CD4-positive, alpha-beta T cell treated with Interleukin-15 for 4 hours (primary cell): ENCODE measurements around the gene NIPSNAP2.
"Not testable (repeated sequence)": the region's sequence is repeated elsewhere in the genome, so short reads cannot be mapped to it uniquely, and the experiment has no call there.

Experiments
- DNase-seq: peaks from one replicate; pipeline ENCODE4 v3.0.0-alpha.2; 2020; ENCODE audit warnings: low spot score

Gene NIPSNAP2

DNA sequence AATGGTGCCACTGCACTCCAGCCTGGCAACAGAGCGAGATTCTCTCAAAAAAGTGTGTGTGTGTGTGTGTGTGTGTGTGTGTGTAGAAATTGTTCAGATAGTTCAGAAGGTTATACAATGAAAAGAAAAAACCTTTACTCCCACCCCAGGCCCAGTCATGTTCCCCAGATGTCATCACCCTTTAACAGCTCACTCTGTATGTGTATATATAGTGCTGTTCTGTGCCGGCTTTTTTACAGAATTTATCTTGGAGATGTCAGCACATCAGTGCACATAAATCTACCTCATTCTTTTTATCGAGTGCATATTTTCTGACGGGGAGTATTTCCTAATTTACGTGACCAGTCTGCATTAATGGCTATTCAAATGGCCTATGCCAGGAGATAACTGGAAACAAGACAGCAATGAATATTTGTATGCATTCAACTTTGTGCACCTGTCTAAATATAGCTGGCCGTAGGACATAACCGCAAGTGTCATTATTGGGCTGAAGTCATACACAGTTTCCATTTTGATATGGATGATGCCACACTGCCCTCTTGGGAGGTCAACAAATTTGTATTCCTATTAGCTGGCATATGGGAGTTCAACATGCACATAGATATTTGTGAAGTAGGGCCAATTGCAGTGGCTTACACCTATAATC lies 11.7 kb downstream of the NIPSNAP2 start:
- DNase-seq, result no peak

DNA sequence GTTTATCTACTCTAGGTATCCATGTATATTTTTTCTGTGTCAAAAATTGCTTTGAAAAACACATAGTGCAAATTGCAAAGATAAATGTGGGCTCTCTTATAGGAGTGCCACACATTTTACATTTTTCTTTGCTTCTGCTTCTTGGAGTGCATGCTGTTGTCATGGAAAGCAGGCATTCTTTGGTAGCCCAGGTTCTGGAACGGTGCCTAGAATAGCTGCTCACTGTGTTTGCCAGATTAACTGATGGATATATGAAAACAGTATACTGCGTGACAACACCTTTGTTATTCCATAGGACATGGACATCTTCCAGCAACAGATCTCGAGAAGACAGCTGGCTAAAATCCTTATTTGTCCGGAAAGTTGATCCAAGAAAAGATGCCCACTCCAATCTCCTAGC lies 13.4 kb downstream of the NIPSNAP2 start:
- no peak for DNase-seq

DNA sequence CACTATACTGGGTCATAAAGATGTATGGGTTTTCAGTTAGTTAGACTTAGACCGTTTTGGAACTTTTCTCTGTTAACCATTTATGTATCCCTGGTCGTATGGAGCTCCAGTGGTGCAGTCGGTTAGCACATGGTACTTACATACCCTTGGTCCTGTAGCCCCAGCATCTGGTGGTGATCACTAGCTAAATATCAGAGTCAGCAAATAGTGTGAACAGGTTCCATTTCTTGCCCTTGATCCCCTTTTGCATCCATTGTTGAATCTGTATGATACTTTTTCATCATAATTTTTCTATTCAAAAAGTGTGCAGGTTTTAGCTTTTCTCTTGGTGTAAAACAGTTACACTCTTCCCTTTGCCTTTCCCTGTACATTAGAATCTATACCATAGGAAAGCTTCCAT lies 15.9 kb downstream of the NIPSNAP2 start:
- DNase-seq, result no peak

DNA sequence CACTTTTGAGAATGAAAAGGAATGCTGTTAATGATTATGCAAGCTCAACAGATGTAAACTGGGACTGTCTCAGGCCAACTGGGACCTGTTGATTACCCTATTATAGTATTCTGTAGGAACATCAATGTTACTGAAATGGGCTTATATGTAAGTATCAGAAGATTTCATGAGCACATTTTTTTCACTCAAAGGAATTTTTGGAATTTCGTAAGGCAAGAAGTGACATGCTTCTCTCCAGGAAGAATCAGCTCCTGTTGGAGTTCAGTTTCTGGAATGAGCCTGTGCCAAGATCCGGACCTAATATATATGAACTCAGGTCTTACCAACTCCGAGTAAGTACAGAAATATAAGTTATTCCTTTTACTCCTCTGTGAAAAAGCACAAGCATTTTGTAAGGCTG lies 19.2 kb downstream of the NIPSNAP2 start:
- no peak for DNase-seq

DNA sequence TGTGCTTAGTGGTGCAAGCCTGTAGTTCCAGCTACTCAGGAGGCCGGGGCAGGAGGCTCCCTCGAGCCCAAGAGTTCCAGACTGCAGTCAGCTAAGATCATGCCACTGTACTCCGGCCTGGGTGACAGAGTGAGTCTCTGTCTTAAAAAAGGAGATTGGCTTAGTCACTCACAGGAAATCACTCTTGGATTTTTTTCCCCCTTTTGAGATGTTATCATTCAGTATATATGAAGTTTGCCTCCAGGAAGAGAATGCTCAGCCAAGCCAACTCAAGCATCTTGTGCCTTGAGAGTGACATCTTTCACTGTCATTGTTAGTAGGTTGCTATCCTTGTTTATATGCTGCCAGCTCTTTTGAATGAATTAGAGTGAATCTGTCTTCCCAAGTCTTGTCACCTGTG lies 28.0 kb downstream of the NIPSNAP2 start:
- no peak for DNase-seq

DNA sequence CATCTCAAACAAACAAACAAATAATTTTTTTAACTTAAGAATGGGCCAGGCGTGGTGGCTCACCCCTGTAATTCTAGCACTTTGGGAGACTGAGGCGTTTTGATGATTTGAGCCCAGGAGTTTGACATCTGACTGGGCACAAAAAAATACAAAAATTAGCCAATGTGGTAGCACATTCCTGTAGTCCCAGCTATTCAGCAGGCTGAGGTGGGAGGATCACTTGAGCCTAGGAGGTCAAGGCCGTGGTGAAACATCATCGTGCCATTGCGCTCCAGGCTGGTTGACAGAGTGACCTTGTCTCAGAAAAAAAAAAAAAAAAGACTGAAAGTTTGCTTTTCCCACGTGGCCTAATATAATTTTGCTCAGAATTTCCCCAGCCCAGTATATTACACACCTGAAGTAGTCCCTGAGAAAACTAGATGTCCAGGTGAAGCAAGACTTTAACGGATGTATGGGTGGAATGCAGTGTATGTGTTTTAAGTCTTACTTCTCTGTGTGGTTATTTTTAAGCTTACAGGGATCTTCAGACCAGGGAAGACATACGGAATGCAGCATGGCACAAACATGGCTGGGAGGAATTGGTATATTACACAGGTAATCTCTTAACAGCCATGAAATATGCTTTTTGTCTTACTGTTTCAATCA lies 32.6 kb downstream of the NIPSNAP2 start:
- no peak for DNase-seq

DNA sequence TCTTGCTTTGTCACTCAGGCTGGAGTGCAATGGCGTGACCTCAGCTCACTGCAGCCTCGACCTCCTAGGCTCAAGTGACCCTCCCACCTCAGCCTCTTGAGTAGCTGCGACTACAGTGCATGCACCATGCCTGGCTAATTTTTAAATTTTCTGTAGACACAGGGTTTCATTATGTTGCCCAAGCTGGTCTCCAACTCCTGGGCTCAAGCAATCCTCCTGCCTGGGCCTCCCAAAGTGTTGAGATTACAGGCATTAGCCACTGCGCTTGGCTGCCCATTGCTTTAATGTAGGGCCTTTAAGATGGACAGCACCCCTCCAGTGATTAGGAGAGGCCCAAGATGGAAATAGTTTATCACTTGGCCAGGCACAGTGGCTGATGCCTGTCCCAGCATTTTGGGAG lies 39.4 kb downstream of the NIPSNAP2 start:
- DNase-seq, result no peak

DNA sequence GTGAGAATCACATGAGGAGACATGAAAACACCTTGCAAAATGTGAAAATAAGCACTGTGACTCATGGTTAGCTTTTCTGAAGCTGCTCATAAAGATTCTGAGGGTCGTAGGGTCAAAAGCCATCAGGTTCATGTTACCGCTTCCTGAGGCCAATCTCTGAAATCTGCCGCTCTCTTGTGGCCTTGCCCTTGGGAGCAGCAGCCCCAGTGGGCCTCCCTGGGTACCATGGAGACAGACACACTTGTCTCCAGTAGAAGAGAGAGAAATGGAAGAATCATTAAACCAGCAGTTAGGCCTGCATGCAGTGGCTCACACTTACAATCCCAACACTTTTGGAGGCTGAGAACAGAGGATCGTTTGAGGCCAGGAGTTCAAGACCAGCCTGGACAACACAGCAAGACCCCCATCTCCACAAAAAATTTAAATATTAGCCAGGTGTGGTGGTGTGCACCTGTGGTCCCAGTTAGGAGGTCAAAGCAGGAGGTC lies 42.8 kb downstream of the NIPSNAP2 start:
- no peak for DNase-seq

DNA sequence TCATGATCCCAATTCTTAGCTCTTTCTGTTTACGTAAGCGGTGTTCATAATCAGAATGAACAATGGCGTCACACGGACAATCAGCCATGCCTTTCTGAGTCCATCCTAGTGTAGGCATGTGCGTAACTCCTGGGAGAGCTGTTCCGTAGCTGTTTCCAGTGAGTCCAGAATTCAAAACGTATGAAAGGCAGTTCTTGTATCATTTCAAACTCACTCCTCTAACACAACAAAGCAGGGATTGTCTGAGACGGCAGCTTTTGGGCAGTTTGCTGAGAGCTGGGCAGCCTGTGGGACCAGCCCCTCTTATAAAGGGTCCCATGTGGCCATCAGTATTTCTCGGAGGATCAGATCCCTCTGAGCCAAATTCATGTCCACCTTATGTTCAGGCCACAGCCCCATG lies 43.5 kb downstream of the NIPSNAP2 start:
- DNase-seq, result no peak

DNA sequence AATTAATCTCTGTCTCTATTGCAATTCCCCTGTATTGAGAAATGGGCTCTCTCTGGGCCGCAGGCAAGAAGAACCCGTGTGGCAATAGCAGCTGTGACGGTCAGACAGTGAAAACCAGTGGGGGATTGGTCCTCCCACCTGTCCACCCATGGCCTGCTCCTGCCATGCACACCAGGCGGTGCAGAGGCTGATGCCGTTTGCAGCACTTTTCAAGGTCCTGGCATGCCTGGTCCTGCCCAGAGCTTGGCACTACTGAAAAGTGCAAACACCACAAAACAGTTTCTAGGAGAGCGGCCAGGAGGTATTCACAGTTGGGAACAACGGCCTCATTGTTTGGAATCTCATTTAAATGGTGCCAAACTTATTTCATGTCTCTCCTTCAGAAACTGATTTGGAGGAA lies 45.3 kb downstream of the NIPSNAP2 start:
- no peak for DNase-seq

DNA sequence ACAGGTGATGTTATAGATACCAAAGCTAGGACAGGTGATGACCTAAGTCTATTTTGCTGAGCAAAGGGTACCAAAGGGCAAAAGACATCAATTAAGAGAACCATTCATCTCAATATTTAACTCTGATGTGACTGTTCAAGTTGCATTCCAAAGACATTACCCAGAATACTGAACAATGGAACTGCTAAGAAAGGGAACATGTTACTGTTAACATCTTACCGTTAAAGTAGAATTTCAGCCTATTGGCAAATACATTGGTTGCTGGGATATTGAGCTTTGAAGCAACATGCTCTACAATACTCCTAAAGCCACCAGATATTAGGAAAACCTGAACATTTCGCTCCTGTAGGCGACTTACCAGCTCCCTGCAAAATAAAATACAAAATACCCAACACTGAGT lies 52.6 kb downstream of the NIPSNAP2 start:
- not testable (repeated sequence) for DNase-seq

DNA sequence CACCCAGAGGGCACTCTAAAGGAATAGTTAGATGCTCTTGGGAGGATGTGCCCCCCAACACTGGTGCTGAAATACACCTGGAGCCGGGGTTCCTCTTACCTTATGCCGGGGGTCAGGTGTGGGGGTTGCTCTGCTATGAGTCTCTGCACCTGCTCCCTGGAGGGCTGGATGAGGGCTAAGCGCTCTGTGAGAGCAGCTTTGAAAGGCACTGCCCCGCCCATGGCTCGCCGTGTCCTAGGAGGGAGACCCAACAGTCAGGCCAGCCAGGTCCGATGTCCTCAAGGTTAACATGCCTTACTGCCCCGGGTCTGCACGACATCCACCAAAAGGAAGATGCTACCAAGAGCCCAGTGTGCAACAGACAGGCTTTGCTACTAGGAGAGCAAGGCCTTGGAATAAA lies 55.1 kb downstream of the NIPSNAP2 start:
- DNase-seq, result no peak

DNA sequence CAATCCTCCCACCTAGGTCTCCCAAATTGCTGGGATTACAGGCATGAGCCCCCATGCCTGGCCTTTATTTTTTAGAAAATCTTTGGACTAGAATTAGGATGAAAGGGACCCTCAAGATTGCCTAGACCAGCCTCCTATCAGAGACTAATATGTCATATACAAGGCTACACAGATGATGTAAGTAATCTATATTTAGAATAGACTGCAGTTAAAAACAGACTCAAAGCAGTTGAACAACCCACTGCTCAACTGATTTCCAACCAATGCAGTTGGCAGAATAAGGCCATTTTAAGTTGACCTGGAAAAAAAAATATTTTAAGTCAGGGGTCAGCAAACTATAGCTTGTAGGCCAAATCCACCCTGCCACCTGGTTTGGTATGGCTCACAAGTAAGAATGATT lies 59.1 kb downstream of the NIPSNAP2 start:
- no peak for DNase-seq

DNA sequence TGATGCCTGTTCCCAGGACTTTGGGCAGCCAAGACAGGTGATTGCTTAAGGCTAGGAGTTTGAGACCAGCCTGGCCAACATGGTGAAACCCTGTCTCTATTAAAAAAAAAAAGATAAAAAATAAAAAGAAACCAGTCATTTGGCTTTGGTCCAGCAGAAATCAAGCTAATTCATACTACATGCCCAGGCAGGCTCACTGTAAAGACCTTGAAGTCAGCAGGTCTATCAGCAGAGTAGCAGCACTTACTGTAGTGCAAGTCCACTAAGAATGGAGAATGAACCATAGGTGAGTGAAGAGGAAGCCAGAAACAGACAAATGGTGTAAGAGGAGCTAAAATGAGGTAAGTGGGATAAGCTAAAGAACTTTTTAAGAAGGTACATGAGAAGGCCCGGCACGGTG lies 62.2 kb downstream of the NIPSNAP2 start:
- no peak for DNase-seq

DNA sequence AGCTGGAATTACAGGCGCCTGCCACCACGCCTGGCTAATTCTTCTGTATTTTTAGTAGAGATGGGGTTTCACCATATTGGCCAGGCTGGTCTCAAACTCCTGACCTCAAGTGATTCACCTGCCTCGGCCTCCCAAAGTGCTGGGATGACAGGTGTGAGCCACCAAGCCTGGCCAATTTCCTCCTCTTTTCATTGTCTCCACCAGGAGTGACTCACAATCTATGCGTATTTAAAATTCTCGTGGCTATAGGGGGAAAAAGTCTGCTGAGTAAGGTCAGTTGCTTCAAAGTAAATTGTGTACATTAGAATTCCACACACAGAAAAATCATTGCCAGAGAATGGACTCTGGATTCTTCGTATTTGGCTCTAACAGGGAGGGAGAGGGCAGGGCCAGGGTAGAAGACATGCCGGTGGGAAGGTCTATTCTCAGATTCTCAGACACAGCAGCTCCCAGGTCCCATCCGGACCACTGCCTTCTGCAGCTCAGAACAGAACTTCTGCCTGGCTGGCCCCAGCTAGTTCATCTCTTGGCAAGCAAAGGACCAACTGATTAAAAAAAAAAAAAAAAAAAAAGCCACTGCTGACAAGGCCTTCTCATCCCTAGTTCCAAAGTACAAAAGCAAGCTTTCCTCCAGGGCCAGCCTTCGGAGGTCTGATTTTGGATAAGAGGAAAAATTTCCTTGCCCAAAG lies 64.7 kb downstream of the NIPSNAP2 start:
- DNase-seq, result no peak

DNA sequence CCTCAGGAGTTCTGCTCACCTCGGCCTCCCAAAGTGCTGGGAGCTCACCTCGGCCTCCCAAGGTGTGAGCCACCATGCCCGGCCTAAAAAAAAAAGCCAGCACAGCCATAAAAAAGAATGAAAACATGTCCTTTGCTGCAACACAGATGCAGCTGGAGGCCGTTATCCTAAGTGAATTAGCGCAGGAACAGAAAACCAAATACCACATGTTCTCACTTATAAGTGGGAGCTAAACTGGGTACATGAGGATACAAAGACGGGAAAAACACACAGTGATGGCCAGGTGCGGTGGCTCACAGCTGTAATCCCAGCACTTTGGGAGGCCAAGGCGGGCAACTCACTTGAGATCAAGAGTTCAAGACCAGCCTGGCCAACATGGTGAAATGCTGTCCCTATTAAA lies 66.0 kb downstream of the NIPSNAP2 start:
- no peak for DNase-seq

DNA sequence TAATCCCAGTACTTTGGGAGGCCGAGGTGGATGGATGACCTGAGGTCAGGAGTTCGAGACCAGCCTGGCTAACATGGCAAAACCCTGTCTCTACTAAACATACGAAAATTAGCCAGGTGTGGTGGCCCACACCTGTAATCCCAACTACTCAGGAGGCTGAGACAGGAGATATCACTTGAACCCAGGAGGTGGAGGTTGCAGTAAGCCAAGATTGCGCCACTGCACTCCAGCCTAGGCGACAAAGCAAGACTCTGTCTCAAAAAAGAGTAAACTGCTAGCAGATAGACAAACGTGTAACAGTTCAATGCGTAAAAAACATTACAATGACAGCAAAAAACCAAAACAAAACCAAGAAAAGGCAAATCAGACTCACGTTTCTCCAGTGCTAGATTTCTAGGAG lies 67.2 kb downstream of the NIPSNAP2 start:
- DNase-seq, result not testable (repeated sequence)

DNA sequence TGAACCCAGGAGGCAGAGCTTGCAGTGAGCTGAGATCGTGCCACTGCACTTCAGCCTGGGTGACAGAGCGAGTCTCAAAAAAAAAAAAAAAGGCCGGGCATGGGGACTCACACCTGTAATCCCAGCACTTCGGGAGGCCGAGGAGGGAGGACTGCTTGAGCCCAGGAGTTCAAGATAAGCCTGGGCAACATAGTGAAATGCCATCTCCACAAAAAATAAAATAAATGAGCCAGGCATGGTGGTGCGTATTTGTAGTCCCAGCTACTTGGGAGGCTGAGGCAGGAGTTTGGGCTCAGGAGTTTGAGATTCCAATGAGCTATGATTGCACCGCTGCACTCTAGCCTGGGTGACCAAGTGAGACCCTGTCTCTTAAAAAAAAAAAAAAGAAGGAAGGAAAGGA lies 68.2 kb downstream of the NIPSNAP2 start:
- not testable (repeated sequence) for DNase-seq

DNA sequence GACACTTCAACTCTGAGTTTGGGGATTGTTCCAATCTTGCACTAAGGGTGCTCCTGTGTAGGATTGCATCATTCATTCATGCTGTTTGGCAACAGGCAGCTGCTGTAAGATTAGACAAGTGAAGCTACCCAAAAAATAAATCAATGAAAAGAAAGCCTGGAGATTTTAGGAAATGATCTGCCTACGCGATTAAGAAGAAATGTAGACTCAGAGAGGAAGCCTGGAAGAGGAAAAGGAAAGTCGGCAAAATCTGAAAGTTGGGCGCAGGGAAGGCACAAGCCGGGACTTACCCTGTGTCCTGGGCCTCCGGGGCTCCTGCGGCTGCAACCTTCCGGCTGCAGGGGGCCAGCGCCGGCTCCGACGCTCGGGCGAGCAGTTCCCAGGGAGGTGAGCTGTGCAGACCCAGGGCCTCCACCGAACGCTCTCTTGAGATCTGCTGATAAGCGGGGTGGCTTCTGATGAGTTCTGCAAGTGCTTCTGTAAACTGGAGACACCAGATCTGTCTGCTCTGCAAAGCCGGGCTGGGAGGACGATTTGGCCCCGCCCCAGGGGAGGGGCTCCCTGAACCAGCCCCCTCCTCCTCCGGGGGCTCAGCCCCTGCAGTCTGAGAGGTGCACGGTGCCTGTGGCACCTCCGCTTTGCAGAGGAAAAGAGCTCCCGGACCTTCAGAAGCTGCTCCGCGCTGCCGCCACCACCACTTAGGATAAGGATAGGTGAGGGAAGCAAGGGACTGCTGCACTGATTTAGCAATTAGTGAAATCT lies 69.5 kb downstream of the NIPSNAP2 start:
- DNase-seq, result peak; percentile 74

DNA sequence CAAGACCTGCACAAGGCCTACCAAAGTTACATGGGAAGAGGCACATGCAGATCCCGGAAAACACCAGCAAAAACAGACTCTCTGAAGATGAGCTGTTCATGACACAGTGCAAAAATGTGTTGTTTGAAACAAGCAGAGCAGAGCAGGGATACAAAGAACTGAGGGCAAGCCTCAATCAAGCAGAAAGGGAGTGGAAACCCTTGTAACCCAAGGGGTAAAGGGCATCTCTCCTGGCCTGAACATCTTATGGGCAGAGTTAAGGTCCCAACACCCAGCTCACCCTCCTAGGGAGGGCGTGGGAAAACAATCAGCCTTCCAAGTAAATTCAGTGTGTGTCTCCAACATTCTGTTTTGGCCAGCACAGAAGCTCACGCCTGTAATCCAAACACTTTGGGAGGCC lies 76.3 kb downstream of the NIPSNAP2 start:
- DNase-seq, result no peak

DNA sequence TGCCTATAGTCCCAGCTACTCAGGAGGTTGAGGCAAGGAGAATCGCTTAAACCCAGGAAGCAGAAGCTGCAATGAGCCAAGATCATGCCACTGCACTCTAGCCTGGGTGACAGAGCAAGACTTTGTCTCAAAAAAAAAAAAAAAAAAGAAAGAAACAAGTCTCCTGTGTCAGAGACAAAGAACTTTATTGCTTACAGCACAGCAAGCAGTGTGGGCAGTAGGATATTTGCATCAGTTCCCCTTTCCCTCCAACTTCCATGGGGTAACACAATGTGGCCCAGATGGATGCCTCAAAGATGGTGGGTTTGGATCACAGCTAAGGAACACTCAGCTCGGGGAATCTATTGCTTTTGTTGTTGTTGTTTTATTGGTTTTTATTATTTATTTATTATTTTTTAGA lies 81.4 kb downstream of the NIPSNAP2 start:
- DNase-seq, result not testable (repeated sequence)

DNA sequence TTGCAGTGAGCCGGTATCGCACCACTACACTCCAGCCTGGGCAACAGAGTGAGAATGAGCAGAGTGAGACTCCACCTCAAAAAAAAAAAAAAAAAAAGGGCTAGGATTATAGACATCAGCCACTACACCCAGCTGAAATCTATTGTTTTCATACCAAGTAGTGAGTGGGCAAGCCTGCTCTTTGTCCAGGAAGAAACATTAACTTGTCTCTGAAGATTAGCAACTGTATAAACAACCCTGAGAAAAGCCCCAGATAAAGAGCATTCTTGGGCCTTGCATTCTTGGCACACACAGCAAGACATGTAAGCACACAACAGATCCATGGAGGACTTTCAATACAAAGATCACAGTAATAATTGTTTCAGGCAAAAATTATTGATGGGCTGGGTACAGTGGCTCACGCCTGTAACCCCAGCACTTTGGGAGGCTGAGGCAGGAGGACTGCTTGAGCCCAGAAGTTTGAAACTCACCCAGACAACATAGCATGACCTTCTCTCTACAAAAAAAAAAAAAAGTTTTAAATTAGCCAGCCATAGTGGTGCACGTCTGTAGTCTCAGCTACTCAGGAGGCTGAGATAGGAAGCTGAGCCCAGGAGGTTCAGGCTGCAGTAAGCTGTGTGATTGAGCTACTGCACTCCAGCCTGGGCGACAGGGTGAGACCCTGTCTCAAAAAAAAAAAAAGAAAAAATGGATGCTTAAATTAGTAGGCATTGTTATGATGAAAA lies 82.5 kb downstream of the NIPSNAP2 start:
- DNase-seq, result no peak
